GM12892 (cell line): Measurements from ENCODE around the gene AKT3.

Experiments used
- DNase-seq: peaks from one replicate; pipeline ENCODE4 v3.0.0; 2011; ENCODE audit not compliant: insufficient read length
- FAIRE-seq: peaks from 2 replicates; lab custom pipeline; 2011; peaks lifted over from hg19 to GRCh38; lab: Jason Lieb, UNC
- POLR2A ChIP-seq: IDR thresholded peaks from 2 replicates; pipeline ENCODE4 v1.6.1; 2011; ENCODE audit warnings: low read depth, low read length, control low read depth
- POLR2AphosphoS5 ChIP-seq: IDR thresholded peaks from 2 replicates; pipeline ENCODE4 v1.6.1; 2011; ENCODE audit warnings: low read depth, low read length, control low read depth
- TAF1 ChIP-seq: IDR thresholded peaks from 2 replicates; pipeline ENCODE4 v1.6.1; 2011; ENCODE audit warnings: low read depth, mild to moderate bottlenecking, control low read depth, low read length, borderline replicate concordance

Gene AKT3

DNA sequence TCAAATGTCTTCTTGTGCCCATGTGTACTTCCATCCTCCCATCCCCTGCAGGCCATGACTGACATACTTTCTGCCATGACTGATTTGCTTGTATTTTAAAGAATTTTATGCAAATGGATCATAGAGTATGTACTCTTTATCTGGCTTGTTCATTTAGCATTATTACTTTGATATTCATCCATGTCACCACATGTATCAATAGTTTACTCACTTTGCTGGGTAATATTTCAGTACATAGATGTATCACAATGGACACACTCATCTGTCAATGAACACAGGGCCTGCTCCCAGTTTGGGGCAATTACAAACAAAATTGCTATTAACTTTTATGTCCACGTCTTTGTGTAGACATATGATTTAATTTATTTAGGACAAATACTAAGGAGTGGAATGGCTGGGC, 335.1 kb downstream of the AKT3 start:
- TF ChIP-seq POLR2A: no peak
- no peak for TF ChIP-seq TAF1
- no peak for TF ChIP-seq POLR2AphosphoS5
- FAIRE-seq (peak; percentile 21), DNase-seq (no peak)

- FAIRE-seq: no peak
- DNase-seq: no peak
- no peak for TF ChIP-seq POLR2AphosphoS5
- no peak for TF ChIP-seq TAF1
- TF ChIP-seq POLR2A: no peak
Observed at GRCh38 chr1:243513726-243514491, 336.1 kb downstream of the AKT3 start.

DNA sequence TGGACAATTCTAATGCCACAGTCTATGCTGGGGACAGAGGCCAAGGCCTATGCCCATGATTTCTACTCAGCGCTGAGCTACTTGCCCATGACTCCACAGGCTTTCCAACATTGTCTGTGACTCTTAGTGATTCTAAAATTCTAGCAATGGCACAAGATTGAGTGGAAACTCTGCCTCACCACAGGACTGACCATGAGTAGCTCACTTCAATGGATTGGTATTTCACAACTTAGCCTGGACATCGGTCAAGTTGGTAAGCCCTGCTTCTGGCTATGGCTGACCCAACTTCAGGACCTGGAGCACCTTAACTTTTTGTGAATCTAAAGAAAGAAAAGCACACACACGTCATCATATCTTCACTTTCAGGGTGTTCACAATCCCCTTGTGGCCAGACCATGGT, 339.1 kb downstream of the AKT3 start:
- no peak for TF ChIP-seq POLR2AphosphoS5
- no peak for TF ChIP-seq POLR2A
- TF ChIP-seq TAF1: no peak
- DNase-seq: no peak
- no peak for FAIRE-seq

- TF ChIP-seq TAF1: no peak
- no peak for TF ChIP-seq POLR2AphosphoS5
- TF ChIP-seq POLR2A: no peak
- DNase-seq (no peak), FAIRE-seq (no peak)
Observed at GRCh38 chr1:243508943-243509342, 341.1 kb downstream of the AKT3 start.

DNA sequence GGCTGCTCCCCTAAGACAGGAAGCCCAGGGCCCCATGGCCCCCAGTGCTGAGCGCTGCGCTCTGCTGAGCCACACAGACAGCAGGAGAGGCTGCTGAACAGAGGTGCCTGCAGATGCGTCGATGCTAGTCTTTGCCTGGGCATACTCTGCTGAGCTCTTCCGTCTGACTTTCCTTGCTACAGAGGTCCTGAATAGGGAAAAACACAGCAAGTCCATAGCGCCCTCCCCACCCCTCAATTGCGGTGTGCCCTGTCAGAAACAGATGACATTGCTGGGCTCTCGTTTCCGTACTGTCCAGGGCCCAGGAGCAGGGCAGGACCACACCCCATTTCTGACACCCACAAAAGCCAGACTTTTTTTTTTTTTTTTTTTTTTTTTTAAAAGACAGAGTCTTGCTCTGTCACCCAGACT, 341.7 kb downstream of the AKT3 start:
- TF ChIP-seq TAF1 (no peak), POLR2AphosphoS5 (no peak), POLR2A (no peak)
- FAIRE-seq: no peak
- DNase-seq: no peak

DNA sequence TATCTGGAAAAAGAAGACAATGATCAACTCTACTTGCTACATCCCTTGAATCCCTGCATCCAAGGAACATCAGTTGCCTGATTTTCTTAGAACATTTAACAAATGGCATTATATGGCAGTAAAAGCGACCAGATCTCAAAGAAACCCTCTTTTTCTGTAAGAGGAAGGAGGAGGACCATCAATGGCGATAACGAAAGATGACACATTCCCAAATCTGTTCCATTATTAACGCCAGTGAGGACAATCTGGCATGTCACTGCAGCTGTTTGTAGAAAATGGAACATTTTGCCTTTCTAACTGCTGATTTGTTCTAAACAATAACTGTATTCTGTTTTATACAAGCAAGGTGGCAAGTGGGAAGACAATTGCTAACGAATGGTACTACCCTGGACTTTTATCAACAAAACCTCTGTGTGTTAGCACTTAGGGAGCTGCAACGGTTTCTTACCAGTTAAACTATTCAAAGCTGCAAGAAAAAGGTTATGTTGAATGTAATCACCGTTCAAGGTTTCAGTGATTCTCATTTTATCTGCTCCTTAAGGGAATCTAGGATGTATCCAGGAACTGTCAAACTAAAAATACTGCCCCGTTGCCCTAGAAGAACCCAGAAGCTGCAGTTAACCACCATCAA, 342.3 kb downstream of the AKT3 start:
- FAIRE-seq (no peak), DNase-seq (no peak)
- TF ChIP-seq POLR2A (no peak), TAF1 (no peak), POLR2AphosphoS5 (no peak)

GRCh38 chr1:243507001-243507671, 342.9 kb downstream of the AKT3 start:
- TF ChIP-seq POLR2A: no peak
- no peak for TF ChIP-seq TAF1
- TF ChIP-seq POLR2AphosphoS5: no peak
- FAIRE-seq (no peak), DNase-seq (no peak)

DNA sequence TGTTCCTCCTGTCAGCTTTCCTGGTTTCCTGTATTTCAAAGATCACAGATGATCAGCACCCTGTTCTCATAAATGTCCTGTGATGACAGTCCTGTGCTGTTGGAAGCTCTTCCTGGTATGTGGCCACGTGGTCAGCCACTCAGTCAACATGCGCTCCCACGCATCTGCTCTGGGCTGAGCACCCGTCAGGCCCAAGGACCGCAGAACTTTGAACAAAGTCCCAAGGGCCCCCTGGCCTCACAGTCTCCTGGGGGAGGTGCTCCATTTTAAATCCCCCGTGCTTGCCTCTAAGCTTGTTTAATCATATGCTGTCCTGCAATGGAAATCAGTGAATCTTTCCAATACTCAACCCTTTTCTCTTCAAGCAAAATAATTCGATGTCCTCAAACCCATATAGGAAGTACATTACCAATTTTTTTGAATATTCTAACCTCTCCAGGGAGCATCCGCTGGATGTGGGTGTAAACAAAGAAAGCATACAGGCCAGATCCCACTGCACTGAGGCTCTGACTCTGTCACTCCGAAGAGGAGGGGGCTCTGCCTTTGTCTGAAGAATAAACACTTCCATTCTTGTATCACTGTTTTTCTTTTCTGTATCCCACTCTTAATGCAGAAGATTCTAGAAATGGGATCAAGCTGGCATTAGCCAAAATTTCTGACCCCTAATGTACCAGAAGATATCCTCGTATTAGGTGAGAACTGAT, 343.9 kb downstream of the AKT3 start:
- FAIRE-seq (no peak), DNase-seq (no peak)
- no peak for TF ChIP-seq TAF1
- TF ChIP-seq POLR2A: no peak
- no peak for TF ChIP-seq POLR2AphosphoS5

GRCh38 chr1:243503155-243503554, 346.9 kb downstream of the AKT3 start:
- TF ChIP-seq POLR2A (no peak), POLR2AphosphoS5 (no peak), TAF1 (no peak)
- DNase-seq (no peak), FAIRE-seq (no peak)

- TF ChIP-seq POLR2AphosphoS5 (no peak), TAF1 (no peak), POLR2A (no peak)
- no peak for DNase-seq
- no peak for FAIRE-seq
Observed at GRCh38 chr1:243501002-243501401, 349.0 kb downstream of the AKT3 start.

DNA sequence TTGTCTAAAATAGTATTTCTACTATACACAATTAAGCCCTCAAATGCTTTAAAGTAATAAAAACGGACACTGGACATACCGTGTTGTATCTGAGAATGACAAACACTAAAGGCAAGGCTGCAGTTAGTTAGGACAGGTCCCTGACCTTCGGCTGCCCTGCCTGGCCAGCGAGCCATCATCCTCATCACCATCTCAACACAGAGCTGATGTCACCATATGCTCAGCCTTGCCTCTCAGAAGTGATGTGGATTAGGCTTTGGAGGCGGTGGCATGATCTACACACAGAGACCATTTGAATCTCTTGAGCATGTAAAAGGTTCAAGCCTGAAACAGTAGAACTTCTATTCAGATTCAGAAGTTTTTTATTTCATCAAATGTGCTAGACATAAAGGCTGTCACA, 349.5 kb downstream of the AKT3 start:
- no peak for DNase-seq
- TF ChIP-seq TAF1: no peak
- no peak for TF ChIP-seq POLR2A
- no peak for TF ChIP-seq POLR2AphosphoS5
- FAIRE-seq: no peak
